ENCODE data around the gene ASB16.
A peak's percentile ranks its signal among the peaks of the same experiment; 100 is the strongest.

Gene ASB16

DNA sequence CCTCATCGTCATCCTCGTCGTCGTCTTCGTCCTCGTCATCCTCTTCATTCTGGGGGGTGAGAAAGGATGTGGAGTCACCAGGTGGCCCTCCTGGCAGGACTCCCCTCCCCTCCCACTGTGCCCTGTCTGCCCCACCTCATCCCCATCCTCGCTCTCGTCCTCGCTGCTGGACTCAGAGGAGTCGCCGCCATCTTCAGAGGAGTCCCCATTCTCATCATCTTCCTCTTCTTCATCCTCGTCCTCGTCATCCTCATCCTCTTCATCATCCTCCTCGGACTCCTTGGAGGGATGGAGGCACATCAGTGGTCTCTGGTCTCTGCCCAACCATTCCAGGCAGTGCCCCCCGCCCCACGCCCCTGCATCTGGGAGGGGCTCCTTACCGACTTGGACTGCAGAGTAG lies 36.8 kb downstream of the ASB16 start:
- no peak for DNase-seq (ENCODE audit: low read depth, low spot score)

DNA sequence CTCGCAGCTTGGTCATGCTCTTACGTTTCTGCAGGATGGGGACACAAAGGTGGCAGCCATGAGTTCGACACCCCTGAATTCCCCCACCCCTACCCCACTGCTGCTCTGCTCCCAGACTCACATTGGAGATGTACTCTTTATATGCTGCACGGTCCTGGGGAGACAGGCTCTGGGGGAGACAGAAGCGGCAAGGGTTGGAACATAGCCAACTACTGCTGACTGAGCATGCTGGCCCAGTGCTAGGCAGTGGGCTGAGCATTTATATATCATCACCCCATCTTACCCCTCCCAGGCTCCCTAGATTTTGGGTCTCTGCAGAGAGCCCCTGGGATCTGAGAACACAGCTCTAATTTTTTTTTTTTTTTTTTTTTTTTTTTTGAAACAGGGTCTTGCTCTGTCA lies 37.2 kb downstream of the ASB16 start:
- DNase-seq (ENCODE audit: low read depth, low spot score): no peak

DNA sequence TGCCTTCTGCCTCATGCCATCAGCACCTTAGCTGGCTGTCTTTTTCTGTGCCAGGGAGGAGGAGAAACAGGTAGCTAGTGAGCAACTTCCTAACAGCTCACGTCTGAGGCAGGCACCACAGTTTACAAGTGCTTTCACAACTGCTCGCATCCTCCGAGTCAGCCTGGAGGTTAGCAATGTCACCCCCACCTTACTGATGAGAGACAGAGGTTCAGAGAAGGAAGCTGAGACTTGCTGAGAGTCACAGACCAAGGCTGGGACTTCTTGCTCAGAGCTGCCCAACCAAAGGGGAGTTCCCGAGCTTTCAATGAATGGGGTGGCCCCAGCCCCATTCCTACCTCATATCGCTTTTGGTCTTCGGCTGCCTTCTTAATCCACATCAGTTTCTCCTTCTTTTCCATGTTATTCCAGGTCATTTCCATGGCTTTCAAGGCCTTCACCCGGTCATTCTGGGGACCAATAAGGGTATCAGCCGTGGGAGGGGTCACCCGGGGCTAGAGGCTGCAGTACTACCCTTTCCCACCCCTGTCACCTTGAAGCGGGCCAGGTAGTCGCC lies 39.4 kb downstream of the ASB16 start:
- DNase-seq (ENCODE audit: low read depth, low spot score): no peak

DNA sequence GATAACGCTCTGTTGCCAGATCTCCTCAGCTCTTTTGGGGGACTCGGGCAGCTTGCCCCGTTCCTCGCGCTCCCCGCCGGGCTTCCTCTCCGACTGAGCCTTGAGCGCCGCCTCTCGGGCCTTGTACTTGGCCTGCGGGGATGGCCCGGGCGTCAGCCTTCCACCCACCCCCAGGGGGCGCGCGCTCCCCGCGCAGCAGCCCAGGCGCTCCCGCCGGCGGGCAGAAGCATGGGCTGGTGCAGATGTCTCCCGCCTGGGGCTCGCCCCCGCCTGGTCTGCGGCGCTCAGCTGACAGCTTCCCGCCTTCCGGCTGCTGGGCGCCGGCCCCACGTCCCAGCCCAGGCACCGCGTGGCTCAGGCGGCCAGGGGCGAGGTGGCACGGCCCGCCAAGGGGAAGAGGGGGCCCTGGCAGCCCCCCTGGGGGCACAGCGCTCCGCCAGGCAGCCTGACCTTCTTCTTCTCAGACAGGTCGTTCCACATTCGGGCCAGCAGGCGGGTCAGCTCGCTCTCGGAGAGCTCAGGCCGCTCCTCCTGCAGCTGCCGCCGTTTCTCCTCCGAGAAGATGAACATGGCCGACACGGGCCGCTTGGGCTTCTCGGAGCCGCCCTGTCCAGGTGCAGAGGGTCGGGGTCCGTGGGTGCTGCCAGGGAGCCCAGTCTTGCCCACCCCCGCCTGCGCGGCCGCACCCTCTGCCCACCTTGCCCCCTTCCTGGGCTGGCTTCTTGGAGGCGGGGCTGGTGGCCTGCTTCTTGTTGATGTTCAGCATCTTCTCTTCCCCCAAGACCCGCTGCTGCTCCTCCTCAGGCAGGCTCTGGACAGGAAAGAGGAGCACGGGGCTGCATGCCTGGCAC lies 40.1 kb downstream of the ASB16 start:
- DNase-seq (ENCODE audit: low read depth, low spot score): peak; percentile 83

DNA sequence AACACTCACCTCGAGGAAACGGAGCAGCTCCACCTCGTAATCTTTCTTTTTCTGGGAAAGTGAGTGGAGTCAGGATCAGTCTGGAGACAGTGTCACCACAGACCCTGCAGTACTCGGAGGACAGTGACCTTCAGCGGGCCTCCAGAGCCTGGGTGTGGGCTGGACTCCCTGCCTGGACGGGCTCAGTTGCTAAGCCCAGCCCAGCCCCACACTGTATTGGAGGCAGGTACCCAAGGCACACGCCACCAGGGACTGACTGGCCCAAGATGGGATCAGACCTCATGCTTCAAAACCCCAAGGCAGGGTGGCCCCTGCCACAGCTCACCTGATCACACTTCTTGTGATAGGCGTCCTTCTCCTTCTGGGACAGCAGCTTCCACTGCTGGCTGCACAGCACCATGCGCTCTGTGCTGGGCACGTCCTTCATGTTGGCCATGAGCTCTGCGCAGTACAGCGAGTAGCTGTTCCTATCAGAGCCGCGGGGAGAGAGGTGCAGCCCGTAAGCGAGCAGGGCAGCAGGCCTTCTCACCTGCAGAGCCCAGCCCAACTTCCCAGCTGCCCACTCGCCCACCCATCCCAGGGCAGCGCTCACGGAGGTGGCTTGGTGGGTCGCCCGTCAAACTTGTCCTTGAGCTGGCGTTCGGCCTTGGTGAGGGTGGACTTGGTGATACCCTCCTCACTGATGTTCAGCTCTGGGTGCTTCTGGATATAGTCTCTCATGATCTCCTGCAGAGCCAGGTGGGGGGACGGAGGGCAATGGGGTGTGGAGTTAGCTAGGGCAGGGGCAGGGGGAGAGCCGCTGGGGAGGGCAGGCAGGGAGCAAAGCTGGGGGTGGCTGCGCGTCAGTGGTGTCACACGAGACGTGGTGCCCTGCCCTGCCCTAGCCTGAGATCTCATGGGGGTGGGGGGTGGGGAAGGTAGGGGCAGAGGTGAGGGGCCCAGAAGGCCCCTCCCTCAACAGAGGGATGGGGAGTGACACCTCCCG lies 41.1 kb downstream of the ASB16 start:
- DNase-seq (ENCODE audit: low read depth, low spot score): no peak

DNA sequence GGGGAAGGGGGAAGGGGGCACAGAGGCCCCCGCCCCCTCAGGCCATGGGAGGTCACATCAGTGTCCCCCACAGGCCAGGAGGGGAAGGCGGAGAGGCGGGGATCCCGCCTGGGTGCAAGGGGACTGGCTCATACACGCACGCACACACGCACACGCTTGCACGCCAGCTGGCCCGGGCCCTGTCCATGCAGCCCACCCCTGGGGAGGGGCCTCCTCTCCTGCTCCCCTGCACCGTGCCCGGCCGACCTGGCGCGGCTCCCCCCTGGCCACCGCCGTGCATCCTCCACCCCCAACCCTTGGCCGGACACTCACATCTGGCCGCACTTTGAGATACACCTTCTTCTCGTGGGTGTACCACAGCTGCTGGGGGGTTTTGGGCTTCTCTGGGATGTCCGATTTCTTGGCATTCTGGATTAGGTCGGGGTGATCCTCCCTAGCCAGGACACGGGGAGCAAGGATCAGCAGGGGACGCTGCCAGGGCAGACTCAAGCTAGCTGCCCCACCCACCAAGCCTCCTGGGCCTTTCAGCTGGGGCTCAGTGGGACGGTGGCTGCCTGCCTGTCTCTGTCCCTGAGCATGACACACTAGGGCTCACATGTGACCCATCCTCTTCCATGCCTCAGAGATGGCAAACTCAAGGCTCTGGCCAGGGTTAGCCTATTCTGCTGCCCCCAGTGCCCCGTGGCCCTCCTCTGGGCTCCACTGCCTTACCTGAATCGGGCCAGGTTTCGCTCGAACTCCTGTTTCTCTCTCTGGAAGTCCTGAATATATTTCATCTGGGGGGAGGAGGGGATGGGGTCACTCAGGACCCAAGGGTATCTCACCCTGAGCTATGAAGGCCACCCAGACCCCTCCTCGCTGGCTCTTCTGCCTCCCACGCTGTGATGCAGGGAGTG lies 42.3 kb downstream of the ASB16 start:
- DNase-seq (ENCODE audit: low read depth, low spot score): no peak

DNA sequence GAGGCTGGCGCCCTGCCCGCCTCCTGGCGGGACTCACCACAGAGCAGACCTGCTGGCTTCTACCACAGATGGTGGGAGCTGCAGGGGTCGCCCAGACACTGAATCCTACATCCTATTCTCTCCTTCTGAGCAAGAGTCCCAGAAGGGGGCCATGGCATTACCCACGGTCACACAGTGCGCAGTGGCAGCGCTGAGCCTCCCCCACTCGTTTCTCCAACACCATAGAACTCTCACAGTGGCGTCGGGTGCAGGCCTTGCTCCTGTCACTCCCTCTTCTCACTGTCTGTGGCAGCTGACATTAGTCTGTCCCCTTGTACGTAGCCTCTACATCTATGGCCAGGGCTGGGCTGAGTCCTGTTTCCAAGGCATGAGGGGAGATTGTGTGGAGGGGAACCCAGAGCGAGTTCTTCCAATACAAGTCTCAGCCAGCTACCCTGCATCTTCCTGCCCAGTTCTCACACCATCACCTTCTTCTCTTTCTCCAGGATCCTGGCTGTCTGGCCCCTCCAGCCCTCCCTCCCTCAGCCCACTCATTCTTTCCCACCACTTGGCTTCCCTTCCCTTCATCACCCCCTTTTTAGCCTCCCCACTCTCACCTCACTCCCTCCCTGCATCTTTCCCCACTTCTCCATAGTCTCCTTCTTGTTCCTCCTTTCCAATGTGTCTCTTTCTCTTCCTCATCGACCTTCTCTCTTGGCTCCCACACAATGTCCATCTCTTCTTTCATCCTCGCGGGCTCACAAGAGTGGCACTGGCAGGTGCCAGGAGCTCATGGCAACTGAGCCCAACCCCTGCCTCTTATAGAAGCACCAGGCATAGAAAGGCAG lies 43.1 kb downstream of the ASB16 start:
- DNase-seq (ENCODE audit: low read depth, low spot score): no peak

DNA sequence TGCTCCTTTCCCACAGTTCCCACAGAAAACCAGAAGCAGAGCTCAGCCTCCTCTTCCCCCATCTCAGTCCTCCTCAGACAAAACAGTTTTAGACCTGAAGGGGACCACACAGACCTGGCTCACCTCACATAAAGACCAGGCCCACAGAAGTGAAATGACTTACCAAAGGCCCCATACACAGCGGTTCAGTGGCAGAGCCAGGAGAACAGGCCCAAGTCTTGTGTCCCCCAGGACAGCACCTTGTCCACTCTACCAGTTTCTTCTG lies 43.7 kb downstream of the ASB16 start:
- no peak for DNase-seq (ENCODE audit: low read depth, low spot score)

DNA sequence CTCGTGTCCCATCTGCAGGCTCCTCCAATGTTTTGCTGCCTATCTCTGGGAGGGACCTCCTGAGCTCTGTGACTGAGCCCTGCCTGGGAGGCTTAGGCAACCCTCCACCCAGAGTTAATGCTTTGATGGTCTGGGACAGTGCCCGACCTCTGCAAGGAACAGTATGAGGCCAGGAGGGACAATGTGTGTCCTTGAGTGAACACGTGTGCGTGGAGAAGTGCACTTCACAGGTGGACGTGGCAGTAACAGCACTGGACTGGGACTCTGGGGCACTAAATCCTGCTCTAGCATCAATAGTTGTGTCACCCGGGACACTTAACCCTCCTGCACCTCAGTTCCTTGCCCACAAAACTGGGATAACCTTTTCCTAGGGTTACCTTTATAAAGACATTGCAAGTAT lies 44.4 kb downstream of the ASB16 start:
- no peak for DNase-seq (ENCODE audit: low read depth, low spot score)

DNA sequence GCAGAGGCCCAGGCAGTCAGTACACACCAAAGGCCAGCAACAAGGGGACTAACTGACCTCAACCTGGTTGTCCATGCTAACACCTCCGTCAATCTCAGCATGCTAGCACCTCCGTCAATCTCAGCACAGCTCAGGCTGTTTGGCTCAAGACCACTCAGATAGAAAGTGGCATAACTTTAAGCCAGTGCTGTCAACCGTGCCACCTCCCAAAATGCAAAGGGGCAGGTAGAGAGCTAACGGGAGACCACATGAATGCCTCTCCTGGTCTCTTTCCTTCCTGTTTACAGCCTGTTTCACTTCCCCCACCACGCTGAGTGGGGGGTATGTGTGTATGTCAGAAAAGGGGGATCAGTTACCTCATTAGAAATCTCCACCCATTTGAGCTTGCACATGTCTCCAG lies 45.7 kb downstream of the ASB16 start:
- DNase-seq (ENCODE audit: low read depth, low spot score): no peak

DNA sequence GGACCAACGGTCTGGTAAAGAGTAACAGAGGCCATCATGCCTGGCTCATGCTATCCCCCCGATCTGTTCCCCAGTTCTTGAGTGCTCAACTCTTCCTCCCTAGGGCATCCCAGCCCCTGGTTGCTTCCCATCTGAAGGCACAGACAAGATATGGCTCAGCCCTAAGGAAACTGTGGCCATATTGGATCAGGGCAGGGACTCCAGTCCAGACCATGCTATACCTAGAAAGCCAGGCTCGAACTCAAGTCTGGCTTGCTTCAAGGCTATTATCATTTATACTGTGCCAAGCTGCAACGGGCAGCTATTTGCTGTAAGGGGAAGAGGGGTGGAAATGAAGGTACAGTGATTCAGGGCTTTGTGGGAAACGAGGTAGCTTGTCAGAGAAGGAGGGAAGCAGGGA lies 46.2 kb downstream of the ASB16 start:
- DNase-seq (ENCODE audit: low read depth, low spot score): no peak

DNA sequence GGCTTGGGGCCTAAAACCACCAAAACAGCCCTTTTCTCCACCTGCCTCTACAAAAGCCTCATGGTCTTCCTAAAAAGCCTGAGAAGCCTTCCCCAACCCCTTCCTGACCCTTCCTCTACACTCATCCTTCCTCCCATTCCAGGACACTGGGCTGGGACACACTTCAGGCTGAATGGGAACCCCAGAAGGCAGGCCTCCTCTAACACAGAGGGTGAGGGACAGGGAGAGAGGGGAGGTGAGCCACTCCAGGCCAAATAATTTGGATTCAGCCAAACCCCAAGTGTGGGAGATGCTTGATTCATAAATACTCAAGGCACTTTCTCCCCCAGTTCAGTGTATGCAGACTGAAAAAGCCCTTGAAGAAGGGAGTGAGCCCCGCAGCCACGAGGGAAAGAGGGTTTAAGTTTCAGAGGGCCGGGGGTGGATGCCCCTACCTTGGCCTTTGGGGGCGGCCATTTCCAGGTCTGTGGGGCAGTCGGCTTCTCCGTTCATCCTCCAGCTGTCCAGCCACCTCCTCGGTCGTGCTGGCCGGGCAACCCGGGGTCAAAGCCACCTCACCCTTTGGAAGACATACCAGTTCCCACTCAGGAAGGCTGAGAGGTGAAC lies 47.3 kb downstream of the ASB16 start:
- DNase-seq (ENCODE audit: low read depth, low spot score): no peak

DNA sequence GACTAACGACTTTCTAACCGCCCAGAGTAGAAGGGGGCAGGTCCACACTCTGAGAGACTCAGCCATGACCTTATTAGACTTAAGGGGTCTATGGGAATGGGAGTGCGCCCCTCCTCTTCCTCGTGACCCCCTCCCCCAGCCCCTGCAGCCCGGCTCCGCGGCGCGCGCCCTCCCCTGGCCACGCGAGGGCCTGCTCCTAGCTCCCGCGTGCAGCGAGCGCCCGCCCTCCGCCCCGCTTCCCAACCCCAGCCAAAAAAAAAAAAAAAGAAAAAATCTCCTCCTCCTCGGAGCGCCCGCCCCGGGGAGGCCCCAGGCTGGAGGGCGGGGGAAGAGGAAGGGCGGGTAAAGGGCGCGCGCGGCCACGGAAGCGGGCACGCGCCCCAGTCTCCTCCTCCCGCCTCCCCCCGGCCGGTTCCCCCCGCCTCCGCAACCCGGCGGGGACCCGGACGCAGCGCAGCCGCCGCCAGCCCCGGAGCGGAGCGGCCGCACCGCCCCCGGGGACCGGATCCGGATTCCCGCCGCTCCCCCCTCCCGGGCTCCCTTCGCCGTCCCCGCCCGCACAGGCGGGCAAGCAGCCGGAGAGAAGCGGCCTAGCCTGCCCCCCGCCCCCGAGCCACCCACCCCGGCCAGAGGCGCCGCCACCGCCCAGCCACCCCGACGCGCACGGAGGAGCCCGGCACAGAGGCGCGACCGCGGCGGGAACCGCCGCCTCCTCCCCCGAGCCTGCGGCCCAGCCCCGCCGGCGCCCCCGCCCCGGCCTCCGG lies 48.0 kb downstream of the ASB16 start:
- peak; percentile 67 for DNase-seq (ENCODE audit: low read depth, low spot score)

DNA sequence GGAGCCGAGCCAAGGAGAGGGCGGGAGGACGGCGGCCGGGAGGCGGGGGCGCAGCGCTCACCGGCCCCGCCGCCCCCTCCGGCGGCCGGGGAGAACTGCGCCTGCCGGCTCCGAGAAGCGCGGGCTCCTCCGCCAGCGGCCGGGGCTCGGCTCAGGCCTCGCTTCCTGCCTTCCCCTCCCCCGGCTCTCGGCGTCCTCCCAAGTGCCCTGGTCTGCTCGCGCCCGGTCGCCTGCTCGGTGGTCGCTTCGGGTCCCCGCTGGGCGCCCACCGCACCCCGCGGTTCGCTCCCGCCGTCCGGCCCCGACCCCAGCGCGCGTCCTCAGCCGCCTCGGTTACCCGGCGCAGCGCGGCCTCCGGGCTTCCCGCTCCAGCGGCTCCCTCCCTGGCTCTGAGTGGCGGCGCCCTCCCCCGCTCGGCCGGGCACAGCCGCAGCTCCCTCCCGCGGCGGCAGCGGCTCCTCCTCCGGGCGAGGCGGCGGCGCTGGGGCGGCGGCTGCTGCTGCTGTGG lies 48.7 kb downstream of the ASB16 start:
- peak; percentile 47 for DNase-seq (ENCODE audit: low read depth, low spot score)

DNA sequence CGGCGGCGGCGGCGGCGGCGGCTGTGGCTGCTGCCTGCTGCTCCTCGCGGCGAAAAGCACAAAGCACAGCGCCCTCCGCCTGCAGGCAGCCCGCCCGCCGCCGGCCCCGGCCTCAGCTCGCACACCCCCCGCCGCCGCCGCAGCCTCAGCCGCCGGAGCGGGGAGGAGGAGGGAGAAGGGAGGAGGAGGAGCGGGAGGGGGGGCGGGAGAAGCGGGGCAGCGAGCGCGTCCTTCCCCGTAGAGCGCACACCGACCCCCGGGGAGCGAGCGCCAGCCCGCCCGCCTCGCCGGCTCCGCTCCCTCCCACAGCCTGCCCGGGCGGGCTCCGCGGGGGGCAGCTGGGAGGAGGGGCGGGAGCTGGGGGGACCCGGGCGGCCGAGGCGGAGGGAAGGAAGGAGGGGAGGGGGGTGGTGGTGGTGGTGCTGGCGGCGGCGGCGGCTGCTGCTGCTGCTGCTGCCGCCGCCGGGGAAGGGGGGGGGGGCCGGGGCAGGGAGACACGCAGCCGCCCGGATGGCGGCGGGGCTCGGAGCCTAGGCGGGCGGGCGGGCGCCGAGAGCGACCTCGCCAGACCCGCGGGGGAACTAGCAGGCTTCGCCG lies 49.2 kb downstream of the ASB16 start, which contains the start of gene UBTF:
Gene UBTF (minus strand): TSS at position 60 of the 597 bp plus-strand sequence. CDS start 1,446 bp downstream, outside the sequence.
- peak; percentile 34 for DNase-seq (ENCODE audit: low read depth, low spot score)

DNA sequence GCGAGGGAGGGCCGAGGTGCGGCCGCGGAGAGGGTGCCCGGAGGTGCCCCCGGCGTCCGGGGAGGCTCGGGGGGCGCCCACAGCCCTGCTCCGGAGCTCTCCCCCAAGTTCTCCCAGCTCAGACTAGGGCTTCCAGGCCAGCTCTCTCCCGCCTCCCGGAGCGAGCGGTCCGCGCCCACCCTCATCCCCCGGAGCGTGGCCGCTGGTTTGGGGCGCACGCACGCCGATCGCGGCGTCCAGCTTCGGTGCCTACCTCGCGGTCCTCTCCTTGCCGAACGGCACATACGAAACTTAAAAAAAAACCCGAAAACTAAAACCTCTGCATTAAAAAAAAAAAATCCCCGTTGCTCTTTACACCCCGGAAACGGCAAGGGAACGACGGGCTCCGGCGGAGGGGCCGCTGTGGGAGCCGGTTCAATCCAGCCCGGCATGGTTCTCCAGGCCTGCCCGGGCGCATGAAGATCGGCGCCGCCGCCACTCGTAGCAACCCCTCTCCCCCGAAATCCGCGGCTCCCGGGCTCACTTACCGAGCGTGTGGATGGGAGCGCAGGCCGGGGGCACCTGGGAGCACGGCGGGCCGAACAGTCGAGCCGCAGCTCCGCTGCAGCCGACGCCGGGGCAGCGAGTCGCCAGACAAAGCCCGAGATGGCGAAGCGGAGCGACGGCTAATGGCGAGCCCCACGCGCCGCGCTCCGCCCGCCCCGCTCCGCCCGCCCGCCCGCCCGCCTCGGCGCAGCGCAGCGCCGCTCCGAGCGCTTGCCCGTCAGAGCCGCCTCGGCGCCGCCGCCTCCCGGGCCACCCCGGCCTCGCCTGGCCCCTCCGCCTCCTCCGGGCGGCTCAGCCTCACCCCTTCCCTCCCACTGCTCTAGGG lies 49.9 kb downstream of the ASB16 start:
- no peak for DNase-seq (ENCODE audit: low read depth, low spot score)

DNA sequence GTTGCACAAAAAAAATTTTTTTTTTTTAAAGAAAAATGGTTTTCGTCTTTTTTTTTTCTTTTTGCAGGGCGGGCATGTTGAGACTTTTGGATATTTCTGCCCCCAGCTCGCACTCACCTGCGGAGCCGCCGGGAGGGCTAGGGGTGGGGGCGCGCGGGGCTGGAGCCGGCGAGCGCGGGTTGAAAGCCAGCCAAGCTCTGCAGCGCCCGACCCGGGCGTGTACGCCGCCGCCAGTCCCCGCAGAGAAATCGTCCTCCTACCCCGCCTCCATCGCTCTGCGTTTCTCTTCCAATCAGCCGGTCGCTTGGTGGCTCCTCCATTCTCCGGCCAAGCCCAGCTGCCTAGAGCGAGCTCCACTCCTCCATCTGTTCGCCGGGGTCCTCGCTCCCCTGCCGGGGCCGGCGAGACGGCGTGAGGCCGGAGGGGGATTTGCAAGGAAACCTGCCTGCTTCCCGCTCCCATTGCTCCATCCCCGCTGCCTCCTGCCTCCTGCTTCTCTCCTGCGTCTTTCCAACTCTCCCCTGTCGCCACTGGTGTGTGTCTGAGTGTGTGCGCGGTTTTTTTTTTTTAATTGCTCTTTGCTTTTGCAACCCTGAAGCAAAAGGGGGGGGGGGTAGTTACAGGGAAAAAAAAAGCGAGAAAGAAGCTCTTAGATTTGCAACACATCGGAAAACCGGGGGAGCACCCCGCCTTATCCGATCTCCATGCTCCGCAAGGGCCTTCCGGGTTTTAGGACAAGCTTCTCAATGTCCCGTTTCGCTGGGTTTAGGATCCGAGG lies 50.8 kb downstream of the ASB16 start:
- no peak for DNase-seq (ENCODE audit: low read depth, low spot score)

Measured in activated naive CD8-positive, alpha-beta T cell treated with anti-CD3 and anti-CD28 coated beads, Interleukin-2, amount 50 U/mL, for 16 hours (primary cell).